Measurements from ENCODE around the gene TMEM117.

GRCh38 chr12:43812057-43812456 is 23.8 kb upstream of the TMEM117 start:
- TF ChIP-seq CTCF (IDR thresholded peaks at IDR 0.05) (no peak), POLR2A (IDR thresholded peaks at IDR 0.05) (no peak), POLR2AphosphoS5 (IDR thresholded peaks at IDR 0.05) (no peak), EP300 (IDR thresholded peaks at IDR 0.05) (no peak)

Data from sigmoid colon (tissue), 4 donors.